Transverse colon (tissue), 4 donors: Measurements from ENCODE around the gene RDH16. TPM values are rescaled to one million over a fixed set of nuclear protein-coding genes. Genes with fewer than 3 reads are reported as not detected.
"Not testable (repeated sequence)": the region's sequence is repeated elsewhere in the genome, so short reads cannot be mapped to it uniquely, and the experiment has no call there.

Source experiments
- DNase-seq: peaks from one replicate; pipeline ENCODE4 v3.0.0-alpha.2; 2019
- H3K27ac ChIP-seq, 4 donors: fragments of 200-600 bp; sonication (generic); 2 replicates each; pipeline ENCODE4 v1.5.1; 2016 to 2018; ENCODE audit warnings: inconsistent platforms in 4 of 4
- H3K27me3 ChIP-seq: fragments of 200-600 bp; sonication (generic); 2 replicates; pipeline ENCODE4 v1.5.1; 2017; ENCODE audit warnings: inconsistent platforms
- H3K36me3 ChIP-seq, 4 donors: fragments of 200-600 bp; sonication (generic); 2 replicates each; pipeline ENCODE4 v1.5.1; 2017 to 2019; ENCODE audit warnings: inconsistent platforms in 4 of 4
- H3K4me1 ChIP-seq, 4 donors: fragments of 200-600 bp; sonication (generic); 2 replicates each; pipeline ENCODE4 v1.5.1; 2017 to 2020; ENCODE audit warnings: inconsistent platforms in 4 of 4
- H3K4me3 ChIP-seq, 4 donors: fragments of 200-600 bp; sonication (generic); 1 replicate in 1 of 4; 2 replicates in 3 of 4; pipeline versions ENCODE4 v1.5.1 to v1.6.1; 2017 to 2019; ENCODE audit warnings: inconsistent platforms in 4 of 4
- H3K9me3 ChIP-seq, 2 donors: fragments of 200-600 bp; sonication (generic); 2 replicates each; pipeline ENCODE4 v1.5.1; 2017 to 2019; ENCODE audit warnings: inconsistent platforms in 2 of 2
- EP300 ChIP-seq: sonication (generic); formaldehyde crosslinking; IDR thresholded peaks from one replicate; pipeline ENCODE4 v1.6.1; 2017; ENCODE audit warnings: antibody characterized with exemption, low read depth
- POLR2A ChIP-seq: fragments of 450-650 bp; IDR thresholded peaks from one replicate; pipeline ENCODE4 v1.6.1; 2016; ENCODE audit warnings: antibody characterized with exemption, mild to moderate bottlenecking, moderate library complexity
- POLR2AphosphoS5 ChIP-seq, 3 donors: sonication (generic); formaldehyde crosslinking; IDR thresholded peaks; one replicate each; pipeline ENCODE4 v1.6.1; 2016; ENCODE audit warnings: antibody characterized with exemption in 3 of 3
- WGBS, 2 donors: methylation state at CpG; one replicate each; pipeline ENCODE4 v1.1.5; 2018; ENCODE audit warnings: low coverage in 1 of 2; 5-methylcytosine and 5-hydroxymethylcytosine counted together
- in situ Hi-C, 4 donors: fragments of 200-750 bp; cut with MboI; loops; one replicate each; pipeline versions ENCODE4 v1.15.0 to v1.15.1; 2017; ENCODE audit warnings: low sequenced_read_pairs in 3 of 4, low pct_ligation_motif_present in 1 of 4, low pct_unique_long_range_greater_than_20kb in 1 of 4
- intact Hi-C: fragments of 100-400 bp; cut with DNase I; formaldehyde crosslinking; loops from one replicate; pipeline ENCODE4 v1.15.1; 2023; ENCODE audit warnings: low total_unique reads
- total RNA-seq, 4 donors: library from RNA; depleted of rRNA; stranded (reverse); fragments of >200 nt; gene quantifications; one replicate each; pipeline ENCODE4 v1.1.0, GENCODE V29; 2016
- TF ChIP-seq, protein P1 (sequence below), 5 experiments: fragments of 200-600 bp in 3 of 5; fragments of 450-650 bp in 2 of 5; sonication (generic) in 3 of 5; IDR thresholded peaks; 1 replicate in 2 of 5; 2 replicates in 3 of 5; pipeline ENCODE4 v1.5.1; 2016 to 2017; ENCODE audit warnings: antibody characterized with exemption in 5 of 5, inconsistent platforms in 3 of 5, mild to moderate bottlenecking in 2 of 5, moderate library complexity in 1 of 5

The RDH16 gene
- total RNA-seq, 4 donors from 2014 or later = 0.48 to 0.55 TPM; not detected in 2

- Histone ChIP-seq H3K4me1 (no peaks in the 10 kb centered on the region), H3K36me3 (no peaks in the 10 kb centered on the region), H3K27me3 (peaks cover 7% of the 10 kb centered on the region), H3K9me3 (no peaks in the 10 kb centered on the region), H3K4me3 (no peak overlapping the region), H3K27ac (no peak overlapping the region)
- DNase-seq = no peak
- intact Hi-C loops = no loop called here
- WGBS, 2 donors = 67 to 100% methylated on average over 1 of the region's 1 CpG
- in situ Hi-C loops = no loop called here
- TF ChIP-seq POLR2AphosphoS5 (IDR thresholded peaks at IDR 0.05) (no peak), POLR2A (no peak), EP300 (no peak)
- TF ChIP-seq, protein P1, sequence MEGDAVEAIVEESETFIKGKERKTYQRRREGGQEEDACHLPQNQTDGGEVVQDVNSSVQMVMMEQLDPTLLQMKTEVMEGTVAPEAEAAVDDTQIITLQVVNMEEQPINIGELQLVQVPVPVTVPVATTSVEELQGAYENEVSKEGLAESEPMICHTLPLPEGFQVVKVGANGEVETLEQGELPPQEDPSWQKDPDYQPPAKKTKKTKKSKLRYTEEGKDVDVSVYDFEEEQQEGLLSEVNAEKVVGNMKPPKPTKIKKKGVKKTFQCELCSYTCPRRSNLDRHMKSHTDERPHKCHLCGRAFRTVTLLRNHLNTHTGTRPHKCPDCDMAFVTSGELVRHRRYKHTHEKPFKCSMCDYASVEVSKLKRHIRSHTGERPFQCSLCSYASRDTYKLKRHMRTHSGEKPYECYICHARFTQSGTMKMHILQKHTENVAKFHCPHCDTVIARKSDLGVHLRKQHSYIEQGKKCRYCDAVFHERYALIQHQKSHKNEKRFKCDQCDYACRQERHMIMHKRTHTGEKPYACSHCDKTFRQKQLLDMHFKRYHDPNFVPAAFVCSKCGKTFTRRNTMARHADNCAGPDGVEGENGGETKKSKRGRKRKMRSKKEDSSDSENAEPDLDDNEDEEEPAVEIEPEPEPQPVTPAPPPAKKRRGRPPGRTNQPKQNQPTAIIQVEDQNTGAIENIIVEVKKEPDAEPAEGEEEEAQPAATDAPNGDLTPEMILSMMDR (IDR thresholded peaks at IDR 0.05) = no peak
Measured at GRCh38 chr12:56922031-56922430, 35.4 kb downstream of the RDH16 start.

GRCh38 chr12:56921346-56921745 lies 36.1 kb downstream of the RDH16 start:
- Histone ChIP-seq H3K27me3 (peaks cover 9% of the 10 kb centered on the region), H3K4me1 (no peaks in the 10 kb centered on the region), H3K4me3 (no peak overlapping the region), H3K9me3 (no peaks in the 10 kb centered on the region), H3K27ac (no peak overlapping the region), H3K36me3 (no peaks in the 10 kb centered on the region)
- TF ChIP-seq POLR2AphosphoS5 (IDR thresholded peaks at IDR 0.05) (no peak), EP300 (no peak), POLR2A (no peak)
- TF ChIP-seq, protein P1 (IDR thresholded peaks at IDR 0.05) = no peak
- WGBS, 2 donors = 65 to 86% methylated on average over 1 of the region's 1 CpG
- DNase-seq = no peak
- in situ Hi-C loops = no loop called here
- intact Hi-C loops = no loop called here

- DNase-seq, H3K27ac ChIP-seq, in situ Hi-C loops, H3K4me1 ChIP-seq, H3K36me3 ChIP-seq, H3K27me3 ChIP-seq, intact Hi-C loops, H3K4me3 ChIP-seq, H3K9me3 ChIP-seq: not testable (repeated sequence)
- WGBS, 2 donors = 87 to 92% methylated on average over 3 of the region's 3 CpGs
Measured at GRCh38 chr12:56918139-56918538, 39.3 kb downstream of the RDH16 start.

DNA sequence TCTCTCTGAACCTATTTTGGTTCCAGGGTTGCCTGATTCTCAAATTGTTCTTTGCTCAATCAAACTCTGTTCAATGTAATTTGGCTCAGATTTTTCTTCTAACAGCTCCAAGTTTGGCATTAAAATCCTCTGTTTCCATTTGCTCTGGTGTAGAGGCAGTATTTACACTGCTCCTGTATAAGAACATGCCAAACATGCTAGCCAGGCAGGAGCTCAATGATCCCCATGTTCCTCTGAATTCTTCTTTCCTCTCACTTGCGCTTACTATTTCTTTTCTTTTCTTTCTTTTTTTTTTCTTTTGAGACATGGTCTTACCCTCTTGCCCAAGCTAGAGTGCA lies 40.4 kb downstream of the RDH16 start:
- in situ Hi-C loops = no loop called here
- H3K4me3 ChIP-seq = no peak overlapping the region
- H3K4me1 ChIP-seq = no peaks in the 10 kb centered on the region
- no peak for DNase-seq
- no peak overlapping the region for H3K27ac ChIP-seq
- H3K27me3 ChIP-seq = peaks cover 9% of the 10 kb centered on the region
- H3K36me3 ChIP-seq = no peaks in the 10 kb centered on the region
- no peaks in the 10 kb centered on the region for H3K9me3 ChIP-seq
- intact Hi-C loops = no loop called here
- TF ChIP-seq POLR2A = no peak
- TF ChIP-seq EP300 = no peak
- TF ChIP-seq, protein P1 (IDR thresholded peaks at IDR 0.05) = no peak
- no peak for TF ChIP-seq POLR2AphosphoS5 (IDR thresholded peaks at IDR 0.05)
- 71 to 89% methylated on average over 1 of the region's 1 CpG for WGBS, 2 donors

DNA sequence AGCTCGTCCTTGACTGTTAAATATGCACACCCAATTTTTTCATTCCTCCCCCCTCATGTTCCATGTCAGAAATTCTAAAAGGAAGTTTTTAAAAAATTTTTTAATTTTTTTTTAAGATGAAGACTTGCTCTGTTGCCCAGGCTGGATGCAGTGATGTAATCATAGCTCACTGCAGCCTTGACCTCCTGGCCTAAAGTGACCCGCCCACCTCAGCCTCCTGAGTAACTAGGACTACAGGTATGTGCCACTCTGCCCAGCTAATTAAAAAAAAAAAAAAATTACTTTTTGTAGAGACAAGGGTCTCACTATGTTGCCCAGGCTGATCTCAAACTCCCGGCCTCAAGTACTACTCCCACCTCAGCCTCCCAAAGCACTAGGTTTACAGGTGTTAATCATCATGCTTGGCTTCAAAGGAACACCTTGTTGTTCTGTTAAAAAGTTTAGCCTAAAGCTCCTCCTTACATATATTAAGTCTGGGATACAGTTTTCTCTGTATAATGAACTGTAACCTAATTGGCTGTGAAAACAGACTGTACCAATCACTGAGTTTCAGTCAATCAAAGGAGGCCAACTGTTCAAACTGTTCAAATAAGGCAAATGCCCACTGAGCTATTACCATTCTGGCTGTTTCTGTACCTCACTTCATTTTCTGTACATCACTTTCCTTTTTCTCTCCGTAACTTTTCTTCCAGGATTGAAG lies 41.0 kb downstream of the RDH16 start:
- Histone ChIP-seq H3K27ac (no peak overlapping the region), H3K36me3 (no peaks in the 10 kb centered on the region), H3K4me3 (no peak overlapping the region), H3K4me1 (no peaks in the 10 kb centered on the region), H3K27me3 (peaks cover 9% of the 10 kb centered on the region), H3K9me3 (no peaks in the 10 kb centered on the region)
- 78 to 80% methylated on average over 3 to 4 of the region's 4 CpGs for WGBS, 2 donors
- DNase-seq = no peak
- in situ Hi-C loops = no loop called here
- TF ChIP-seq POLR2AphosphoS5 (IDR thresholded peaks at IDR 0.05) (no peak), POLR2A (no peak), EP300 (no peak)
- TF ChIP-seq, protein P1 (IDR thresholded peaks at IDR 0.05) = no peak
- intact Hi-C loops = no loop called here
